ENCODE data around the gene PGR. TPM values are rescaled to one million over a fixed set of nuclear protein-coding genes. Genes with fewer than 3 reads are reported as not detected.

The PGR gene
- total RNA-seq, 1 donor: under 0.01 TPM

DNA sequence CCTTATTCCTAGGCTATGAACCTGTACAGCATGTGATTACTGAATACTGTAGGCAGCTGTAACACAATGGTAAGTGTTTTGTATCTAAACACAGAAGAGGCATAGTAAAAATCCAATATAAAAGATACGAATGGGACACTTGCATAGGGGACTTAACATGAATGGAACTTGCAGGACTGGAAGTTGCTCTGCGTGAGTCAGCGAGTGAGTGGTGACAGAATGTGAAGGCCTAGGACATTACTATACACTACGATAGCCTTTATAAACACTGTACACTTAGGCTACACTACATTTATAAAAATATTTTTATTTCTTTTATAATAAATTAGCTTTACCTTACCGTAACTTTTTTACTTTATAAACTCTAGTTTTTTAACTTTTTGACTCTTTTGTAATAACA lies 81.1 kb downstream of the PGR start:
- no peaks in the 10 kb centered on the region for H3K36me3 ChIP-seq (ENCODE audit: insufficient read depth, low read length)
- no peaks in the 10 kb centered on the region for H3K9me3 ChIP-seq (ENCODE audit: low read depth, low read length)
- no peaks in the 10 kb centered on the region for H3K27me3 ChIP-seq (ENCODE audit: insufficient read depth, low read length)
- no peak for DNase-seq (ENCODE audit: insufficient read length, low spot score, missing footprints)
- no peak overlapping the region for H3K4me2 ChIP-seq (ENCODE audit: insufficient read depth, low read length)
- TF ChIP-seq, protein P1, sequence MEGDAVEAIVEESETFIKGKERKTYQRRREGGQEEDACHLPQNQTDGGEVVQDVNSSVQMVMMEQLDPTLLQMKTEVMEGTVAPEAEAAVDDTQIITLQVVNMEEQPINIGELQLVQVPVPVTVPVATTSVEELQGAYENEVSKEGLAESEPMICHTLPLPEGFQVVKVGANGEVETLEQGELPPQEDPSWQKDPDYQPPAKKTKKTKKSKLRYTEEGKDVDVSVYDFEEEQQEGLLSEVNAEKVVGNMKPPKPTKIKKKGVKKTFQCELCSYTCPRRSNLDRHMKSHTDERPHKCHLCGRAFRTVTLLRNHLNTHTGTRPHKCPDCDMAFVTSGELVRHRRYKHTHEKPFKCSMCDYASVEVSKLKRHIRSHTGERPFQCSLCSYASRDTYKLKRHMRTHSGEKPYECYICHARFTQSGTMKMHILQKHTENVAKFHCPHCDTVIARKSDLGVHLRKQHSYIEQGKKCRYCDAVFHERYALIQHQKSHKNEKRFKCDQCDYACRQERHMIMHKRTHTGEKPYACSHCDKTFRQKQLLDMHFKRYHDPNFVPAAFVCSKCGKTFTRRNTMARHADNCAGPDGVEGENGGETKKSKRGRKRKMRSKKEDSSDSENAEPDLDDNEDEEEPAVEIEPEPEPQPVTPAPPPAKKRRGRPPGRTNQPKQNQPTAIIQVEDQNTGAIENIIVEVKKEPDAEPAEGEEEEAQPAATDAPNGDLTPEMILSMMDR (IDR thresholded peaks at IDR 0.05; ENCODE audit: extremely low read depth, low read depth, low read length): no peak
- H3K79me2 ChIP-seq (ENCODE audit: insufficient read depth, low read length): no peaks in the 10 kb centered on the region
- no peak overlapping the region for H2AFZ ChIP-seq (ENCODE audit: low read length)
- no peak overlapping the region for H3K27ac ChIP-seq (ENCODE audit: low read depth, low read length)
- no peak overlapping the region for H3K4me3 ChIP-seq (ENCODE audit: insufficient read depth, low read length)
- no peaks in the 10 kb centered on the region for H4K20me1 ChIP-seq (ENCODE audit: insufficient read depth, low read length)
- no peaks in the 10 kb centered on the region for H3K4me1 ChIP-seq (ENCODE audit: insufficient read depth, low read length)

DNA sequence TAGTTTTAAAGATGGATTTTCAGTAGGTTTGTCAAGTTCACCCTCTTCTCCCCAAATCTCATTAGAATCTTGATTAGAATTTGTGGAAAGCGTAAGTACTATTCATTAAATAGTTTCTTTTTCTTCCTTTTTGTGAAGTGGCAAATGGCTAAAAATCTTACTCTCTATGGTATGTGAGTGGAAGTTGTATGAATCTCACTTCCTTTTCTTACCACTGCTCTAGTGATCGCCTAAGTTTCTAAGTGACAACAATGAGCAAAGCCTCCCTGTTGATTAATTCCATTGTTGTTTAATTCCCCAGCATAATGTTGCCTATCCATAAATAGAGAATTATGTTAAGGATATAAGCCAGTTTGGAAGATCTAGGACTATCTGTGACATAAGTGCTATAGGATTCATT lies 82.7 kb downstream of the PGR start:
- TF ChIP-seq, protein P1 (IDR thresholded peaks at IDR 0.05; ENCODE audit: extremely low read depth, low read depth, low read length): no peak
- H3K4me1 ChIP-seq (ENCODE audit: insufficient read depth, low read length): no peaks in the 10 kb centered on the region
- H3K9me3 ChIP-seq (ENCODE audit: low read depth, low read length): no peaks in the 10 kb centered on the region
- H3K36me3 ChIP-seq (ENCODE audit: insufficient read depth, low read length): no peaks in the 10 kb centered on the region
- H3K4me3 ChIP-seq (ENCODE audit: insufficient read depth, low read length): no peak overlapping the region
- H3K27ac ChIP-seq (ENCODE audit: low read depth, low read length): no peak overlapping the region
- H3K27me3 ChIP-seq (ENCODE audit: insufficient read depth, low read length): no peaks in the 10 kb centered on the region
- H4K20me1 ChIP-seq (ENCODE audit: insufficient read depth, low read length): no peaks in the 10 kb centered on the region
- H2AFZ ChIP-seq (ENCODE audit: low read length): no peak overlapping the region
- DNase-seq (ENCODE audit: insufficient read length, low spot score, missing footprints): no peak
- H3K79me2 ChIP-seq (ENCODE audit: insufficient read depth, low read length): no peaks in the 10 kb centered on the region
- no peak overlapping the region for H3K4me2 ChIP-seq (ENCODE audit: insufficient read depth, low read length)

DNA sequence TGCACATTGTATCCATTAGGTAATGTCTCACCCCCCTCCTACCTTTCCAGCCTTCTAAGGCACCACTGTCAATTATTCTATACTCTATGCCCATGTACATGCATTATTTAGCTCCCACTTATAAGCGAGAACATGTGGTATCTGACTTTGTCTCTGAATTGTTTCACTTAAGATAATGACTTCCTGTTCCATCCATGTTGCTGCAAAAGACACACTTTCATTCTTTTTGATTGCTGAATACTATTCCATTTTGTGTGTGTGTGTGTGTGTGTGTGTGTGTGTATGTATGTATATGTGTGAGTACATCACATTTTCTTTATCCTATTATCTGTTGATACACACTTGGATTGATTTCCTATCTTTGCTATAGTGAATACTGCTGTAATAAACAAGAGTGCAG lies 84.2 kb downstream of the PGR start:
- DNase-seq (ENCODE audit: insufficient read length, low spot score, missing footprints): no peak
- H3K36me3 ChIP-seq (ENCODE audit: insufficient read depth, low read length): no peaks in the 10 kb centered on the region
- H4K20me1 ChIP-seq (ENCODE audit: insufficient read depth, low read length): no peaks in the 10 kb centered on the region
- TF ChIP-seq, protein P1 (IDR thresholded peaks at IDR 0.05; ENCODE audit: extremely low read depth, low read depth, low read length): no peak
- H3K4me3 ChIP-seq (ENCODE audit: insufficient read depth, low read length): no peak overlapping the region
- no peaks in the 10 kb centered on the region for H3K4me1 ChIP-seq (ENCODE audit: insufficient read depth, low read length)
- no peaks in the 10 kb centered on the region for H3K9me3 ChIP-seq (ENCODE audit: low read depth, low read length)
- H2AFZ ChIP-seq (ENCODE audit: low read length): no peak overlapping the region
- H3K79me2 ChIP-seq (ENCODE audit: insufficient read depth, low read length): no peaks in the 10 kb centered on the region
- H3K4me2 ChIP-seq (ENCODE audit: insufficient read depth, low read length): no peak overlapping the region
- no peak overlapping the region for H3K27ac ChIP-seq (ENCODE audit: low read depth, low read length)
- H3K27me3 ChIP-seq (ENCODE audit: insufficient read depth, low read length): no peaks in the 10 kb centered on the region

DNA sequence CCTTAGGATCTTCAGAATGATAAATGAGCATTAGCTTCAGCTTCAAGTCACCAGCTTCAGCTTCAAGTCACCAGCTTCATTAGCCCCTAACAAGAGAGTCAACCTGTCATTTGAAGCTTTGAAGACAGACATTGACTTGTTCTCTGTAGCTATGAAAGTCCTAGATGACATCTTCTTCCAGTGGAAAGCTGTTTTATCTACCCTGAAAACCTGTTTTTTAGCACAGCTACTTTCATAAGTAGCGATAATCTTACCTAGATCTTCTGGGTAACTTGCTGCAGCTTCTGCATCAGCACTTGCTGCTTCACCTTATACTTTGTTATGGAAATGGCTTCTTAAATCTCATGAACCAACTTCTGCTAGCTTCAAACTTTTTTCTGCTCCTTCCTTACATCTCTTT lies 85.7 kb downstream of the PGR start:
- no peak overlapping the region for H2AFZ ChIP-seq (ENCODE audit: low read length)
- no peaks in the 10 kb centered on the region for H4K20me1 ChIP-seq (ENCODE audit: insufficient read depth, low read length)
- H3K27me3 ChIP-seq (ENCODE audit: insufficient read depth, low read length): no peaks in the 10 kb centered on the region
- H3K79me2 ChIP-seq (ENCODE audit: insufficient read depth, low read length): no peaks in the 10 kb centered on the region
- no peaks in the 10 kb centered on the region for H3K4me1 ChIP-seq (ENCODE audit: insufficient read depth, low read length)
- TF ChIP-seq, protein P1 (IDR thresholded peaks at IDR 0.05; ENCODE audit: extremely low read depth, low read depth, low read length): no peak
- no peaks in the 10 kb centered on the region for H3K36me3 ChIP-seq (ENCODE audit: insufficient read depth, low read length)
- H3K9me3 ChIP-seq (ENCODE audit: low read depth, low read length): no peaks in the 10 kb centered on the region
- H3K27ac ChIP-seq (ENCODE audit: low read depth, low read length): no peak overlapping the region
- no peak overlapping the region for H3K4me2 ChIP-seq (ENCODE audit: insufficient read depth, low read length)
- no peak for DNase-seq (ENCODE audit: insufficient read length, low spot score, missing footprints)
- no peak overlapping the region for H3K4me3 ChIP-seq (ENCODE audit: insufficient read depth, low read length)
